ENCODE data around the gene PLEKHN1.
"Not testable (repeated sequence)": the region's sequence is repeated elsewhere in the genome, so short reads cannot be mapped to it uniquely, and the experiment has no call there.

The PLEKHN1 gene

DNA sequence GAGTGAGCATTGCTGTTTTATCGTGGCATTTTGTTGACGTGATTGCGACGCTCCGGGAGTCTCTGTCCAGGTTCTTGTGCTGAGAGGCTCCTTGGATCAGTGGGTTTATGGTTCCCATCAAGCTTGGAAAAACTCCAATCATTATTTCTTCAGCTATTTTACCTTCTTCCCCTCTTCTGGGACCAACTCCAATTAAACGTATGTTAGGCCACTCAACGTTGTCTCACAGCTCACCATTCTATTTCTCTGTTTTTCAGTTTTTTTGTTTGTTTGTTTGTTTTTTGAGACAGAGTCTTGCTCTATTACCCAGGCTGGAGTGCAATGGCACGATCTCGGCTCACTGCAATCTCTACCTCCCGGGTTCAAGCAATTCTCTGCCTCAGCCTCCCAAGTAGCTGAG, 25.6 kb downstream of the PLEKHN1 start:
- in situ Hi-C loops (cut with HindIII; ENCODE audit: low pct_ligation_motif_present, low sequenced_read_pairs), result no loop called here
- no peaks in the 10 kb centered on the region for H3K36me3 ChIP-seq (replicated peaks)
- TF ChIP-seq, protein P1, sequence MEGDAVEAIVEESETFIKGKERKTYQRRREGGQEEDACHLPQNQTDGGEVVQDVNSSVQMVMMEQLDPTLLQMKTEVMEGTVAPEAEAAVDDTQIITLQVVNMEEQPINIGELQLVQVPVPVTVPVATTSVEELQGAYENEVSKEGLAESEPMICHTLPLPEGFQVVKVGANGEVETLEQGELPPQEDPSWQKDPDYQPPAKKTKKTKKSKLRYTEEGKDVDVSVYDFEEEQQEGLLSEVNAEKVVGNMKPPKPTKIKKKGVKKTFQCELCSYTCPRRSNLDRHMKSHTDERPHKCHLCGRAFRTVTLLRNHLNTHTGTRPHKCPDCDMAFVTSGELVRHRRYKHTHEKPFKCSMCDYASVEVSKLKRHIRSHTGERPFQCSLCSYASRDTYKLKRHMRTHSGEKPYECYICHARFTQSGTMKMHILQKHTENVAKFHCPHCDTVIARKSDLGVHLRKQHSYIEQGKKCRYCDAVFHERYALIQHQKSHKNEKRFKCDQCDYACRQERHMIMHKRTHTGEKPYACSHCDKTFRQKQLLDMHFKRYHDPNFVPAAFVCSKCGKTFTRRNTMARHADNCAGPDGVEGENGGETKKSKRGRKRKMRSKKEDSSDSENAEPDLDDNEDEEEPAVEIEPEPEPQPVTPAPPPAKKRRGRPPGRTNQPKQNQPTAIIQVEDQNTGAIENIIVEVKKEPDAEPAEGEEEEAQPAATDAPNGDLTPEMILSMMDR (IDR thresholded peaks at IDR 0.05; ENCODE audit: low read depth, low read length, missing control alignments), result no peak
- no peak overlapping the region for H3K27ac ChIP-seq
- H3K4me3 ChIP-seq (ENCODE audit: low read depth, low read length), result no peak overlapping the region
- DNase-seq, result no peak
- no peaks in the 10 kb centered on the region for H3K27me3 ChIP-seq (replicated peaks)

DNA sequence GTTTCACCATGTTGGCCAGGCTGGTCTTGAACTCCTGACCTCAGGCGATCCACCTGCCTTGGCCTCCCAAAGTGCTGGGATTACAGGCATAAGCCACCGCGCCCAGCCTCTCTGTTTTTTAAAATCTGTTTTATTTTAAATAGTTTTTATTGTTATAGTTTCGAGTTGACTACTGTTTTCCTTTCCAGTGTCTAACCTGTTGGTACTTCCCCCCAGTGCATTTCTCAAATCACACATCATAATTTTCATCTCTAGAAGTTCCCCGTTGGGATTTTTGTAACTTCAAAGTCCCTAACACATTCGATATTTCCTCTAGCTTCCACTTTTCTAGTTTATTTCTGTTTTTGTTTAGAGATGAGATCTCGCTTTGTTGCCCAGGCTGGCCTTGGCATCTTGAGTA, 26.1 kb downstream of the PLEKHN1 start:
- Histone ChIP-seq H3K27me3 (replicated peaks) (no peaks in the 10 kb centered on the region), H3K4me3 (ENCODE audit: low read depth, low read length) (no peak overlapping the region), H3K27ac (no peak overlapping the region), H3K36me3 (replicated peaks) (no peaks in the 10 kb centered on the region)
- in situ Hi-C loops (cut with HindIII; ENCODE audit: low pct_ligation_motif_present, low sequenced_read_pairs), result no loop called here
- TF ChIP-seq, protein P1 (IDR thresholded peaks at IDR 0.05; ENCODE audit: low read depth, low read length, missing control alignments), result no peak
- no peak for DNase-seq

DNA sequence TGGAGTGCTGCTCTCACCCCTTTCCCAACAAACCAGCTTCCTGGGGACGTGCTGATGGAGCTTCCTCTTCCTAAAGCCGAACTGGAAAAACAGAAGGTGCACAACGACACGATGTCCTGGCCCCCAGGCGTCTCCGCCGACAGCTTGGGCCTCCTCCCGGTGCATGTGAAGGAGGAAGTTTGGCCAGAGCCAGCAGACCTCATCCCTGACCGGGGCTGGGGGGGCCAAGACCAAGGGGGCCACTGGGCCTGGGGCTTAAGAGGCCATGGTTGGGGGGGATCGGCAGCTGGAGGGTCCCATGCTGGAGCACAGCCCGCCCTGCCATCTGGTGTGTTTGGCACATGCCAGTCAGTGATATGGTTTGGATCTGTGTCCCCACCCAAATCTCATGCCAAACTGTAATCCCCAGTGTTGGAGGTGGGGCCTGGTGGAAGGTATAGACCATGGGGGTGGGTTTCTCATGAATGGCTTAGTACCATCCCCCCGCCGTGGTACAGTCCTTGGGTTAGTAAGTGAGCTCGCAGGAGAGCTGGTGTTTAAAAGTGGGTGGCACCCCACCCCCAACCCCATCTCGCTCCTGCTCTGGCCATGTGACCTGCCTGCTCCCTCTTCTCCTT, 27.2 kb downstream of the PLEKHN1 start:
- no peaks in the 10 kb centered on the region for H3K27me3 ChIP-seq (replicated peaks)
- in situ Hi-C loops (cut with HindIII; ENCODE audit: low pct_ligation_motif_present, low sequenced_read_pairs), result no loop called here

DNA sequence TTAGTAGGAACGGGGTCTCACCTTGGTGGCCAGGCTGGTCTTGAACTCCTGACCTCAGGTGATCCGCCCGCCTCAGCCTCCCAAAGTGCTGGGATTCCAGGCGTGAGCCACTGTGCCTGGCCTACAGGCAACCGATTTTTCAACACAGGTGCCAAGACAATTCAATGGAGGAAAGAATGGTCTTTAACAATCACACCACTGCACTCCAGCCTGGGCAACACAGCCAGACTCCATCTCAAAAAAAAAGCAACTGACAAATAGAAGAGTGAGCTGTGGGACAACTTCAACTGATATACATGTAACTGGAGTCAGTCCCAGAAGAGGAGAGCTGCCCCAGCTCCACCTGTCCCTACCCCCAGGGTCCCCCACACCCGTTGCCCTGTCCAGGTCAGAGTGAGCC, 28.3 kb downstream of the PLEKHN1 start:
- in situ Hi-C loops (cut with HindIII; ENCODE audit: low pct_ligation_motif_present, low sequenced_read_pairs); DNase-seq; H3K4me3 ChIP-seq (ENCODE audit: low read depth, low read length); H3K27ac ChIP-seq; H3K36me3 ChIP-seq (replicated peaks); H3K27me3 ChIP-seq (replicated peaks): not testable (repeated sequence)

More for the DNA sequence above, 27.2 kb downstream of the PLEKHN1 start:
- Histone ChIP-seq H3K36me3 (replicated peaks) (no peaks in the 10 kb centered on the region), H3K27ac (no peak overlapping the region), H3K4me3 (ENCODE audit: low read depth, low read length) (no peak overlapping the region)
- DNase-seq, result no peak
- TF ChIP-seq, protein P1 (IDR thresholded peaks at IDR 0.05; ENCODE audit: low read depth, low read length, missing control alignments), result no peak

DNA sequence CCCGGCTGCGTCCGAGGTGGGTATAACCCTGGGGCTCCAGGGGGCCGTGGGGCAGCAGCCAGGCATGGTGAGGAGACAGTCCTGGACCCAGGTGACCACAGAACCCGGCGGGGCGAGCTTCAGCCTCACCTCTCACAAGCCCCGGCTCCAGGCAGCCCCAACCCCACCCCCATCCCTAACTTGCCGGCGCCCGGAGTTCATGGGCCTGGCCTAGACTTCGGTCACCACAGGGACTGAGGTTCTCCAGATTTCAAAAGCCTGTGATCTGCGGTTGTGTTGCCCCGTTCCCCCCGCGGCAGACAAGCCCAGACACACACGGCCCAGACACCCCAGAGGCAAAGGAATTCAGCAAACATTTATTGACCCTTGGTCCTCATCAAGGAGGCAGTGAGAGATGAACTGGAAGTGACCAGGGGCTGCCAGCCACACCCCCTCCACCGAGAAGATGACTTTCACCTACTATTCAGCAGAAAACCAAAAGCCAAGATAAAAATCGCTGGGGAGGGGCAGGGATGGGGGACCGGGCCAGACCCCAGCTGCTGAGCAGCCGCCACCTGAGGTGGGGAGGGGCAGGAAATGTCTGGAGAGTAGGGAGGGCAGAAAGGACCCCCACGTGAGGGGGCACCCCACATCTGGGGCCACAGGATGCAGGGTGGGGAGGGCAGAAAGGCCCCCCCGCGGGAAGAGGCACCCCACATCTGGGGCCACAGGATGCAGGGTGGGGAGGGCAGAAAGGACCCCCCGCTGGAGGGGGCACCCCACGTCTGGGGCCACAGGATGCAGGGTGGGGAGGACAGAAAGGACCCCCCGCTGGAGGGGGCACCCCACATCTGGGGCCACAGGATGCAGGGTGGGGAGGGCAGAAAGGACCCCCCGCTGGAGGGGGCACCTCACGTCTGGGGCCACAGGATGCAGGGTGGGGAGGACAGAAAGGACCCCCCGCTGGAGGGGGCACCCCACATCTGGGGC, 29.7 kb downstream of the PLEKHN1 start:
- no peak for DNase-seq

More for the DNA sequence above, 29.7 kb downstream of the PLEKHN1 start:
- TF ChIP-seq, protein P1 (IDR thresholded peaks at IDR 0.05; ENCODE audit: low read depth, low read length, missing control alignments), result no peak
- no peak overlapping the region for H3K27ac ChIP-seq
- H3K36me3 ChIP-seq (replicated peaks), result no peaks in the 10 kb centered on the region
- no peaks in the 10 kb centered on the region for H3K27me3 ChIP-seq (replicated peaks)
- H3K4me3 ChIP-seq (ENCODE audit: low read depth, low read length), result no peak overlapping the region
- in situ Hi-C loops (cut with HindIII; ENCODE audit: low pct_ligation_motif_present, low sequenced_read_pairs), result no loop called here
